ENCODE data around the gene WDR81.
A peak's percentile ranks its signal among the peaks of the same experiment; 100 is the strongest.
"Not testable (repeated sequence)": the region's sequence is repeated elsewhere in the genome, so short reads cannot be mapped to it uniquely, and the experiment has no call there.

The WDR81 gene

DNA sequence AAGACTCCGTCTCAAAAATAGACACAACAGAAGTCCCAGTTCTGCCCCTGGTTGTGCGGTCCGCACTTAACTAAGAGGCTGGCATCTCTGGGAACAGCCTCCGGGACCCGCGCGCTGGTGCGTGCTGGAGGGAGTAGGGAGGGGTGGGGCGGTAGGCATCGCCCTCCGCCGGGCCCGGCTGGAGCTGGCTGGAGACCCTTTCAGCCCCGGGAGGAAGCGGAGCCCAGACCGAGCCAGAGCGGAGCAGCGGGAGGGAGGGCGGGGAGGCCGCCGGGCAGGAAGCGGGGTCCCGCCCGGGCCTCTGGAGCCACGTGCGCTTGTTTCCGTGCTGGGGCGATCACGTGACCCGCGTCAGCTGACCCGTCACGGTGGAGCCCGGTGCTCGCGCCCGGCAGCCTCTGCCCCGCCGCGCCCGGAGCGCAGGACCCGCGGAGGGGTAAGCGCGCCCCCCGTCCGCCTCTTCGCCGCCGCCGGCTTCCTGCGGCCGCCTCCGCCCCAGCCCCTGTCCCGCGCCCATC, at the start of gene WDR81:
TSS of gene WDR81 (plus strand) at position 354 of the 518 bp plus-strand sequence. CDS start 256 bp downstream, outside the sequence.
- DNase-seq (ENCODE audit: extremely low spot score, insufficient read length, low read depth) = peak; percentile 90
- FAIRE-seq = peak; percentile 72

DNA sequence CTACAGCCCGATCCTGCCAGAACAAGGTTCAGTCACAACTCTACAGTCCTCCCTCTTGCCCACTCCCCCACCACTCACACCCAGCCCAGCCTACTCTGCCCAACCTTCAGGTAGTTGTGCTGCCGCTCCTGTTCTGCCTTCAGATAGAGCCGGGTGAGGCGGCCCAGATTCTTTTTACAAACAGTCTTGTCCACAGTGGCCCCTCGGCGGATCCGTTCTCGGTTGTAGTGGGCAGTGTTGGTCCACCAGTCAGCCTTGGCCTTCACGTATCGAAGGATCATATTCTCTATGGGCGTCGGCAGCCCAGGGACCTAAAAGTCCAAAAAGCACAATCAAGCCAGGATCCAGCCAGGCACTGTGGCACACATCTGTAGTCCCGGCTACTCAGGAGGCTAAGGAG, 48.1 kb upstream of the WDR81 start:
- FAIRE-seq (no peak), DNase-seq (ENCODE audit: extremely low spot score, insufficient read length, low read depth) (no peak)

- DNase-seq (ENCODE audit: extremely low spot score, insufficient read length, low read depth) (no peak), FAIRE-seq (no peak)
Measured at GRCh38 chr17:1683459-1683858, 41.0 kb upstream of the WDR81 start.

- peak; percentile 99 for FAIRE-seq
- DNase-seq (ENCODE audit: extremely low spot score, insufficient read length, low read depth) = peak; percentile 100
Measured at GRCh38 chr17:1684378-1685189, 39.9 kb upstream of the WDR81 start, which contains the start of gene PRPF8. PRPF8 (minus strand) TSS chr17:1684867; CDS start chr17:1684571, 296 bp downstream.

- DNase-seq (ENCODE audit: extremely low spot score, insufficient read length, low read depth) (no peak), FAIRE-seq (no peak)
Measured at GRCh38 chr17:1686086-1686485, 38.4 kb upstream of the WDR81 start.

- not testable (repeated sequence) for DNase-seq (ENCODE audit: extremely low spot score, insufficient read length, low read depth); FAIRE-seq
Measured at GRCh38 chr17:1688405-1688804, 36.1 kb upstream of the WDR81 start.

DNA sequence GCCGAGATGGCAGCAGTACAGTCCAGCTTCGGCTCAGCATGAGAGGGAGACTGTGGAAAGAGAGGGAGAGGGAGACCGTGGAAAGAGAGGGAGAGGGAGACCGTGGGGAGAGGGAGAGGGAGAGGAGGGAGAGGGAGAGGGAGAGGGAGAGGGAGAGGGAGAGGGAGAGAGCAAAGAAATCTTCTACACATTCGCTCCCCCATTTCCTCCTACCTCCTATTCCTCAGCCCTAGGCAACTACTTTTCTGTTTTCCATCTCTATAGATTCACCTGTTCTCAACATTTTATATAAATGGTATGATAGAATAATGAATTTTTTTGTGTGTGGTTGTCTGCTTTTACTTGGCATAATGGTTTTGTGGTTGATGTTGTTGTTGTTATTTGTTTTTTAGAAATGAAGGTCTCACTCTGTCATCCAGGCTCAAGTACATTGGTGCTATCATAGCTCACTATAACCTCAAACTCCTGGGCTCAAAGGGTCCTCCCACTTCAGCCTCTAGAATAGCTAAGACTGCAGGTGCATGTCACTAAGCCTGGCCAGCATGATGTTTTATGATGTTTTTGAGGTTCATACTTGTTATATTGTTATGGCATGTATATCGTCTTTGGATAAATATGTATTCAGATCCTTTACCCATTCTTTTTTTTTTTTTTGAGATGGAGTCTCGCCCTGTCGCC, 33.8 kb upstream of the WDR81 start:
- FAIRE-seq (no peak), DNase-seq (ENCODE audit: extremely low spot score, insufficient read length, low read depth) (no peak)

DNA sequence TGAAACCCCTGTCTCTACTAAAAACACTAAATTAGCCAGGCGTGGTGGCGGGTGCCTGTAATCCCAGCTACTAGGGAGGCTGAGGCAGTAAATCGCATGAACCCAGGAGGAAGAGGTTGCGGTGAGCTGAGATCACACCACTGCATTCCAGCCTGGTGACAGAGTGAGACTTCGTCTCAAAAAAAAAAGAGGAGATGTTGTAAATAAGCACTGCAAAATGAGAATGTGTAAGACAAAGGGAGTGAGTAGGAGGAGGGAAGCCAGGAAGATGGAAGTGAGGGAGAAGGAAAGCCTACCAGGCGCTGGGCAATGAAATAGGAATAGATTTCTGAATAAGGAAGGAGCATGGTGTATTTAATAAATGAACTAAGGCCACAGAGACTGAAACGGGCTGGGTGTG, 31.2 kb upstream of the WDR81 start:
- no peak for DNase-seq (ENCODE audit: extremely low spot score, insufficient read length, low read depth)
- no peak for FAIRE-seq

DNA sequence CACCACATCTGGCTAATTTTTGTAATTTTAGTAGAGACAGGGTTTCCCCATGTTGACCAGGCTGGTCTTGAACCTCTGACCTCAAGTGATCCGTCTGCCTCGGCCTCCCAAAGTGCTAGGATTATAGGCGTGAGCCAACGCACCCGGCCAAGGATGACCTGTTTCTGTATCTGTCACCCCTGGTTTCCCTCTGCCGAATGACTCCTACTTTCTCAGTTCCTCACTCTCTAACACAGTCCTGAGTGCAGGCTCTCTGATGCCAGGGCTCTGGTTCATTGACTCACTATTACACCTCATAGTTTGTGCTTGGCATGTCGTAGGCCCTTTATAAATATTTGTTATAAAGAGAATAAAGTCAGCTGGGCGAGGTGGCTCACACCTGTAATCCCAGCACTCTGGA, 29.1 kb upstream of the WDR81 start:
- FAIRE-seq = peak; percentile 64

GRCh38 chr17:1697681-1698080, 26.8 kb upstream of the WDR81 start:
- no peak for DNase-seq (ENCODE audit: extremely low spot score, insufficient read length, low read depth)
- FAIRE-seq = no peak

More for the DNA sequence above, 29.1 kb upstream of the WDR81 start:
- DNase-seq (ENCODE audit: extremely low spot score, insufficient read length, low read depth) = no peak

DNA sequence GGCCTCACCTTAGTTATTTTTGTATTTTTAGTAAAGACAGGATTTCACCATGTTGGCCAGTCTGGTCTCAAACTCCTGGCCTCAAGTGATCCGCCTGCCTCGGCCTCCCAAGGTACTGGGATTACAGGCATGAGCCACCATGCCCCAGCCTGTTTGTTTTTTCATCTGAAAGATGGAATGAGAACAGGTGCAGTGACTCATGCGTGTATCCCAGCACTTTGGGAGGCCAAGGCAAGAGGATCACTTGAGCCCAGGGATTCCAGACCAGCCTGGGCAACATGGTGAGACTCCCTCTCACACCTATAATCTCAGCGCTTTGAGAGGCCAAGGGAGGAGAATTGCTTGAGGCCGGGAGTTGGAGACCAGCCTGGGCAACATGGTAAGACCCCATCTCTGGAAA, 24.6 kb upstream of the WDR81 start:
- not testable (repeated sequence) for FAIRE-seq; DNase-seq (ENCODE audit: extremely low spot score, insufficient read length, low read depth)

DNA sequence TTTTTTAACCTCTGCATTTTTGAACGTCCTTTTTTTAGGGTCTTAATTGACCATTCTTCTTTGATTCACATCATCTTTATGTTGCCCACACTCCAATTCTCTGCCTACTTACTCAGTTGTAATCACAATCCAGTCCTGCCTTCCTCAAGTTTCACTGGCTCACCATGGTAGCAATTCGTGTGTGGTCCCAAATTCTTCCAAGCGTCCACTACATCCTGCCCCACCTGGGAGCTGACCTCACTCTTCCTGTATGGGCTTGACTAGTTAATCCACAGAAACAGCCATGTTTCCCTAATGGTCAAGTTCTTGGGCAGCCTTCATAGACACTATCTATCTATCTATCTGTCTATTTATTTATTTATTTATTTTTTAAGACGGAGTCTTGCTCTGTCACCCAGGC, 21.4 kb upstream of the WDR81 start:
- no peak for FAIRE-seq

GRCh38 chr17:1705004-1705403, 19.5 kb upstream of the WDR81 start:
- no peak for DNase-seq (ENCODE audit: extremely low spot score, insufficient read length, low read depth)
- FAIRE-seq = no peak

More for the DNA sequence above, 21.4 kb upstream of the WDR81 start:
- no peak for DNase-seq (ENCODE audit: extremely low spot score, insufficient read length, low read depth)

DNA sequence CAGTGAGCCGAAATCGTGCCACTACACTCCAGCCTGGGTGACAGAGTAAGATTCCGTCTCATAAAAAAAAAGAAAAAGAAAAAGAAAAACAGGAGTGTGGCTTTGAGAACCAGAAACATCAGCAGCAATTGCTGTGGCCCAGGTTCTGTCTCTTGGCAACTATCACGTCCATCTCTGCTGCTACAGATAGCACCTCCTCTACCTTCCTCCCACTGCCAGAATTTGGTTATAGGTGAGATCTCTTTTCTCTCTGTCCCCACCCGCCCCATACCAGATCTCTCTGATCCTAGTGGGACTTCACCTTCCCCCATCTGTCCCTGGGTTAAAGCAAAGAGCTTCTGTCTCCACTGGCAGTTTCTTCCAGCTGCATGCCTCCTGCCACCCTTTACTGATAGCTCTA, 17.4 kb upstream of the WDR81 start:
- DNase-seq (ENCODE audit: extremely low spot score, insufficient read length, low read depth) (no peak), FAIRE-seq (no peak)

- DNase-seq (ENCODE audit: extremely low spot score, insufficient read length, low read depth); FAIRE-seq: not testable (repeated sequence)
Measured at GRCh38 chr17:1708791-1709346, 15.6 kb upstream of the WDR81 start.

- DNase-seq (ENCODE audit: extremely low spot score, insufficient read length, low read depth) (no peak), FAIRE-seq (no peak)
Measured at GRCh38 chr17:1709403-1709951, 15.0 kb upstream of the WDR81 start.

DNA sequence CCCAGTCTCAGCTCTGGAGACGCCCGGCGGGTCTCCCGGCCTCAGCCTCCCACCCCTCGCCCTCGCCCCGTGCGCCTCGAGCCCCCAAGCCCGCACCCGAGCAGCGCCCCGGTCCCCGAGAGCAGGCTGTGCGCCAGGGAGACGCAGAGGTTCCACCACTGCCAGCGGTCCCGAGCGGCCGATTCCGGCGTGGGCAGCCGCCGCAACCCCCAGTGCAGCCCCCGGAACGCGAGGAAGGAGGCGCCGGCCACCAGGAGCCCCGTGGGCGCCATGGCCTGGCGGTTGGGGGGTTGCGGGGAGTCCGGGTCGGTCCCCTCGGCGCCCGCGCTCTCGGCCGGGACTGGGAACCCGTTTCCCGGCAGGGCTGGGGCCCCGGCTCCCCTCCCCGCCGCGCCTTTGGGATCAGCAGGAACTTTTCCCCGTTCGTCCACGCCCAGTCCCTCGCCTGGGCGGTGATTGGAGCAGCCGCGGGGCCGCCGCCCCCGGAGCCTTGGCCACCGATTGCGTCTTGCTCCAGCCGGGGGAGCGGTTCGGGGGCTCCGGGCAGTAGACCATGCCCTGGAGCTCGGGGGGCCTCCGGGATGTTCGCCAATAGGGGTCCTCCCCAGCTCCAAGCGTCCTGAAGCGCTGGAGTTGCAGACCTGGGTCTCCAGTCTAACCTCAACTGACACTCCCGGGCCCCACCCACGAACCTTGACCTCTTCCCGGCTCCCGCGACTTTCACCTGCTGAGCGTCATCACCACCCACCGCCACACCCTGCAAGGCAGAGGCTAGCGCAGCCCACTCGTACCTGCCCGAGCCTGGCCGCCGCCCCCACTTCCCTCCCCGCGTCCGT, 14.3 kb upstream of the WDR81 start, which contains the start of gene TLCD2:
TSS of gene TLCD2 (minus strand) at position 407 of the 836 bp plus-strand sequence. CDS start at position 272, 135 bp downstream.
- FAIRE-seq = no peak
- DNase-seq (ENCODE audit: extremely low spot score, insufficient read length, low read depth) = no peak

DNA sequence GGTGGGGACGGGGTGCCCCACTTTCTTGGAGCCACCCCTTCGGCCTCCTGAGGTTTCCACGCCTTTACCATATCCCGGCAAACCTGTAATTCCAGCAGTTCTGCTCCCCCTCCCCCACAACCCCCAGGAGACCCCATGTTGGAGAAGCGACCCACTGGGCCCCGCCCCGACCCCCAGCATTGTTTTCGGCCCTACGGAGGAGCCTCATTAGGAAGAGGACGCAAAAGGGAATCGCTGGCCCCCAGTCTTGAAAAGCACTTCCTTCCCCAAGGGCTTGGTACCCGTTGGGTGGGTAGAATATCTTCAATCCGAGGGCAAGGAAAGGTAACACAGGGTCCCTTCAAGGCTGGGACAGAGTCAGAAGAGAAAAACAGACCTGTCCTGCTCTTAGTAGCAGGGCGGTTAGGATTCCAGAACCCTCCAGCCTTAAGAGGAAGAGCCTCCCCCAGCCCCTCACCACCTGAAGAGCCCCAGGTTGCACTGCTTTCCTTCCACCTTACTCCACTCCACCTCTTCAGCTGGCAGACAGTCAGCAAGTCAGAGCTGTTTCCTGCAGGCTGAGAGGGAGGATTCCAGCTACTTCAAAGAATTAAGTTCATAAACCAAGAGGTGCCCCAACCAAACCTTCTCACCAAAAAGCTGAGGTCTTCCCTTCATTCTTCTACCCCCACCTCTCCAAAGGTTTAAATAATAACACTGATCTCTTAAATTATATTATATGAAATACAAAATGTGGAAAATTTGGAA, 13.5 kb upstream of the WDR81 start:
- FAIRE-seq (no peak), DNase-seq (ENCODE audit: extremely low spot score, insufficient read length, low read depth) (no peak)

DNA sequence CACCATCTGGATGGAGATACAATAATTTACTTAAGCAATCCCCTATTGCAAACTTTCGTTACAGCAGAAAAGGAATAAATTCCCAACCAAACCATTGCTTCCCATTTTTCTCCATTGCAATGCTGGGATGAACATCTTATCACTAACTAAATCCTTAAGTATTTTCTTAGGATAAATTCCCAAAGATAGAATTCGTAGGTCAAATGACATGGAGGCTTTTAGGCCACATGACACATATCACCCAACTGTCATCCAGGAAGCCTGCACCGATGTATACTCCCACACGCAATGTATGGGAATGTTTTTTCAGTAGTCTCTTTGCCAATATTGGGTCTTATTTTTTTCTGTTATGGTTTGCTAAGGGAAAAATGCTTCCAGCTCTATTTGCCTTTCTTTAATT, 12.7 kb upstream of the WDR81 start:
- FAIRE-seq (no peak), DNase-seq (ENCODE audit: extremely low spot score, insufficient read length, low read depth) (no peak)

All from GM18507 (cell line).